Measurements from ENCODE around the gene FASN.

The FASN gene

DNA sequence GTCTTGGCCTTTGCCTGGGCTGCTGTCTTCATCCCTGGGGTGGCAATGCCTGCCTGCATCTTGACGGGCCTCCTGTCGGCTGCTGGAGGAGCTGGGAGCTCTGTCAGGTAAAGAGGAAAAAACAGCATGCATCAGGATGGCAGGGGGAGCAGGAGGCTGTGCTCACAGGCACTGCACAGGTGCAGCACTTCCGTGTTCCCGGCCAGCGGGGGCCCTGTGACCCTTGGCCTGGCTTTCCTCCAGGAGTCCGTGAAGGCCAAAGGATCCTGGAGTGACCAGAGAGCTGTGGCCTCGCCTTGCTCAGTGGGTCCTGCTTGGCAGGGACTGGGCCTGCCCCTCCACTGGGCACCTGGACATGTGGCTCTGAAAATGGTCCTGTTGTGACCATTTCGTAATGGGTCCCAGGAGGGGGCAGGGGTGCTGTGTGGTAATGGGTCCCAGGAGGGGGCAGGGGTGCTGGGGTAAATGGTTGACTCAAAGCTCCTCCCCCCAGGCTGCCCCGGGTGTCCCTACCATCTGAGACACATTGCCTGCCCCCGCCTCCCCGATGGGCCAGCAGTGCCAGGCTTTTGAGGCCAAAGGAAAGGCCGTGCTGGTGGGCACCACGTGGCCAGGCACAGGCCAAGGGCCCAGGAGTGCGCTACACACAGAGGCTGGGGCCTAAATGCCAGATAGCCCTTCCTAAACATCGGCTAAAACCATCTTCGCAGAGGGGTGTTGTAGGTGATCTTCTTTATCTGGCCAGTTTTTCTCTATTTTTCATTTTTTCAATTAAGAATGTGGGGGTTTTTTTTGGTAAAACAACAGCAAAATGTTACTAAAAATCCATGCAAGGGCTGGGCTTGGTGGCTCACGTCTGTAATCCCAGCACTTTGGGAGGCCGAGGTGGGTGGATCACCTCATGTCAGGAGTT, 4.0 kb upstream of the FASN start:
- DNase-seq (ENCODE audit: low spot score) = no peak

- no peak for DNase-seq (ENCODE audit: low spot score)
Measured at GRCh38 chr17:82101301-82101715, 3.3 kb upstream of the FASN start.

DNA sequence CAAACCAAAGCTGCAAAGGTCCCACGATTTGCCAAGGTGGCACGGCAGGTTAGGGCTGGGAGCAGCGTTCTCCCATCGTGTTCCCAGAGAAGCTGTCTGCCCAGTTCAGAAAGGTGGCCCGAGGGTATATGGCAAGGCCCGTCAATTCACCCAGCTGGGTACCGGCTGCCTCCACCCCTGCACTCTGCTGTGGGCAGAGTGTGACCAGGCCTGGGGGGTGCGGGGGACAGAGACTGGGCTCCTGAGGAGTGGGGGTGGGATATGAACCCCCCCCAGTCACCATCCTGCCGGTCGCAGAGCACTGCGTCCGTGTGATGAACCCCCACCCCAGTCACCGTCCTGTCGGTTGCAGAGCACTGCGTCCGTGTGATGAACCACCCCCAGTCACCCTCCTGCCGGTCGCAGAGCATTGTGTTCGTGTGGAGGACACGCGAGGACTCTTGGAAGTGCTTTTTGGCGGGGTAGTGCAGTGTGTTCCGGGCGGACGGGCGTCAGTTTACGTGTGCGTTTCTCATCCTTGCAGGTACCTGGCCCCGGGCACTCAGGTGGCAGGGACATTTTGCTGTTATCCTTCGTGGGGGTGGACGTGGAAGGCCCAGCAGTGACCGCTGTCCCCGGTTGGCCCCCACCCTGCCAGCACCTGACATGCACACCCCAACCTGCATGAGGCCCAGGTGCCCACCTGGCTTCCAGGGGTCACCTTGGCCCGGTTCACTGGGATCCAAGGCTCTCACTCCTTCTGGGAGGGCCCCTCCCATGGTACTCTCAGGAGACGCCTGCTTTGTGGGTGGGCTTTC, 2.7 kb upstream of the FASN start:
- DNase-seq (ENCODE audit: low spot score) = no peak

DNA sequence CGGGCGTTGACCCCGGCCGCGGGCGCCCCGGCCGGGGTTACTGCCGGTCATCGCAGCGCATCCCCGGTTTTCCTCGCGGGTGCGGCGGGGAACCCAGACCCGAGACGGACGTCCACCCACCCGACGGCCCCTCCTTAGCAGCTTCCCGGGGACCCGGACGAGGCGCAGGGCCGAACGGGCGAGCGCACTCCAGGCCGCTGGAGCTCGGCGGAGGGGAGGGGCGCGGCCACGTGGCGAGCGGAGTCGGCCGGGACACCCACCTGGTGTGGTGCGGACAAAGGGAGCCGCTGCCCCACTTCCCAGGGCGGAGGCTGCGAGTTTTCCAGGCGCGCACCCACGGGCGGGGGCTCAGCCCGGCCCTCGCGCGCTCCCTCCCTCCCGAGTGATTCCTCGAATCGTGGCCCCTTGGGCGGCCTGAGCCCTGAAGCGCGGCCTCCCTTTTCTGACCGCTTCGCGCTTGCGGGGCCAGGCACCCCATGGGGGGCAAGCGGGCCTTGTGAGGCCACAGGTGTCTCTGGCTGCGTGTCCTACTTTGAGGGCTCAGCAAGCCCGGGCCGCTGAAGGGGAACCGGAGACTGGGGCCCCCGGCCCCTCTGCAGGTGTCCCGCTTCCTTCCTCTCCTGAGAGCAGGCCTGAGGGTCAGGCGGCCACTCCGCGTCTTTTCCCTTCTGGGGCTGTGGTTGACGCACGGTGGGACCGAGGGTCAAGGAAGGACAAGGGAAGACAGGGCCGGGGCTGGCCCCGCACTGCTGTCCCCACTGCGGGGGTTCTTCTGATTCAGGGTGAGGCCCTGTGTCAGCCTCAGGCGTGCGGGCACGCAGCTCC, 1.1 kb upstream of the FASN start:
- DNase-seq (ENCODE audit: low spot score) = no peak

DNA sequence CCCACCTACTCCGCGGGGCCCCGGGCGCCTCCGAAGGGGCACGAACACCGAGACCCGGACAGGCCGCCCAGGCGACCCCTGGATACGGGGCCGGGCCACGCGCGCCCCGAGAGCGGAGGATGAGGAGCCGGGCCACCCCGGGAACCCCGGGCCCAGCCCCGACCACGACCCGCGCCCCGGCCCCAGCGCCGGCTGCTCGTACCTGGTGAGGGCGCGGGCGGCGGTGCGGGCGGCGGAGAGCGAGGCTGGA, 192 bp downstream of the FASN start:
- no peak for DNase-seq (ENCODE audit: low spot score)

- no peak for DNase-seq (ENCODE audit: low spot score)
Measured at GRCh38 chr17:82097184-82097918, 685 bp downstream of the FASN start.

DNA sequence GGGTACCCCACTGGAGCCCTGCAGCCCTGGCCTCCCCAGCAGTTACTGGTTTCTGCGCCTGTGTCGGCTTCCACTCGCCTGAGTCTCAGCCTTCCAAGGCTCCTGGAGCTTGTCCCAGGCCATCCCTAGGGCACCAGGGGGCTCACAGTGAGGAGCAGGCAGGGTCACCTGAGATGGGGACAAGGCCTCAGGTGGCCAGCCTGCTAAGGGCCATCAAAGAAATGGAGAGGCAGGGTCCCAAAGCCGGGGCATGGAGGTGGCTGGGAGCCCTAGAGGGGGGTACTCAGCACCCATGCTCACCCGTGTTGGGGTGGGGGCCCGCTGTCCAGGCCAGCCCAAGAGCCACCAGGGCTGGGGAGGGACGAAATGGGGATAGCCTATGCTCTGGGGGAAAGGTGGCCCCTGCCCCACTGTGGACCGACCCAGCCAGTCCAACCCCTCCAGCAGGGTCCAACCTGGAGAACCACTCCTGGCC, 1.3 kb downstream of the FASN start:
- DNase-seq (ENCODE audit: low spot score) = no peak

GRCh38 chr17:82095777-82096708, 2.0 kb downstream of the FASN start:
- no peak for DNase-seq (ENCODE audit: low spot score)

DNA sequence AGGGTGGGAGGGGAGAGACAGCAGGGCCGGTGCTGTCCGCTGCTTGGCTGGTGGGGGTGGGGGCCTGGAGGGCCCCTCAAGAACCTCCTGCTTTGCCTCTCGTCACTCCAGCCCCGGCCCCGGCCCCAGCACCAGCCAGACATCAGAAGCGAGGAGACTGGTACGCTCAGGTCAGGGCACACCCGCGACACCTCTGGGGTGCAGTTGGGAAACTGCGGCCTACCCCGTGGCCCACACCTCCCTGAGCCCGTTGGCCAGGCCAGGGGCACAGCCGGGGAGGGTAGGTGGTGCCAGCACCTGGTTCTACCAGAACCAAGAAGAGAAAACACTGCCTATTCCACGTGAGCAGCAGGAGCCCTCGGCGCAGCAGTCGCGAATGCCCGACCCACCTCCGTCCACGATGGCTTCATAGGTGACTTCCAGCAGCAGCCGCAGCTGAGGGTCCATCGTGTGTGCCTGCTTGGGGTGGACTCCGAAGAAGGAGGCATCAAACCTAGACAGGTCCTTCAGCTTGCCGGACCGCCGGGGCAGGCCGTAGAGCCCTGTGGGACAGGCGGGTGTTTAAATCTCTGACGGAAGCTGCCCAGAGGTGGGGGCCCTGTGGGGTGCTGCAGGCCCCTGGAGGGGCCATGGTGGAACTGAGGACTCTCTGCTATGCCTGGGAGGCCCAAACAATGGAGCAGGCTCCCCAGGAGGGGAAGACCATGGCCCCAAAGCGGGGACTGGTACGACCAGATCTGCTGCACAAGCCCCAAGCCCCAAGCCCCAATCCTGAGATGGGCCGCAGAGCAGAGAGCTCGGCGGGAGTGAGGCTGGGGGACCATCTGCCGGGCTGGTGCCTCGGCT, 2.9 kb downstream of the FASN start:
- no peak for DNase-seq (ENCODE audit: low spot score)

- DNase-seq (ENCODE audit: low spot score) = no peak
Measured at GRCh38 chr17:82092995-82093751, 4.9 kb downstream of the FASN start.

GRCh38 chr17:82092628-82092994, 5.4 kb downstream of the FASN start:
- no peak for DNase-seq (ENCODE audit: low spot score)

DNA sequence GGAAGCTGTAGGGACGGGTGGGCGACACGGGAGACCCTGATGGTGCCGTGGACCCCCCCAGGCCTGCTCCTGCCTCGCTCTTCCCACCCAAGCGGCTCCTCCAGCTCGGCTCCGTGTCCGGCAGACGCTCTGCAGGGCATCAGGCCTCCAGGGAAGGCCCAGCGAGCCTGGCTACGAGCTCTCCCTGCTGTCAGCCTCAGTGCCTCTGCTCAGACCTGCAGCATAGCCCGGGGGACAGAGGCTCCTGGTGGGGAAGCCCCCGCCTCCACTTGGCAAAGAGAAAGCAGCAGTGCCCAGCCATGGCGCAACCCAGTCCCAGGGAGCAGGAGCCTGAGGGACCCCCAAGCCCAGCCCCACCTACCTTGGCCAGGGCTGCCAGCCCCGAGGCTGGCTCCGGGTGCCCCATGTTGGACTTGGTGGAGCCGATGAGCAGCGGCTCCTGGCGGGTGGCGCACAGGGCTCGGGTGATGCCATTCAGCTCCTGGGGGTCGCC, 5.9 kb downstream of the FASN start:
- DNase-seq (ENCODE audit: low spot score) = no peak

DNA sequence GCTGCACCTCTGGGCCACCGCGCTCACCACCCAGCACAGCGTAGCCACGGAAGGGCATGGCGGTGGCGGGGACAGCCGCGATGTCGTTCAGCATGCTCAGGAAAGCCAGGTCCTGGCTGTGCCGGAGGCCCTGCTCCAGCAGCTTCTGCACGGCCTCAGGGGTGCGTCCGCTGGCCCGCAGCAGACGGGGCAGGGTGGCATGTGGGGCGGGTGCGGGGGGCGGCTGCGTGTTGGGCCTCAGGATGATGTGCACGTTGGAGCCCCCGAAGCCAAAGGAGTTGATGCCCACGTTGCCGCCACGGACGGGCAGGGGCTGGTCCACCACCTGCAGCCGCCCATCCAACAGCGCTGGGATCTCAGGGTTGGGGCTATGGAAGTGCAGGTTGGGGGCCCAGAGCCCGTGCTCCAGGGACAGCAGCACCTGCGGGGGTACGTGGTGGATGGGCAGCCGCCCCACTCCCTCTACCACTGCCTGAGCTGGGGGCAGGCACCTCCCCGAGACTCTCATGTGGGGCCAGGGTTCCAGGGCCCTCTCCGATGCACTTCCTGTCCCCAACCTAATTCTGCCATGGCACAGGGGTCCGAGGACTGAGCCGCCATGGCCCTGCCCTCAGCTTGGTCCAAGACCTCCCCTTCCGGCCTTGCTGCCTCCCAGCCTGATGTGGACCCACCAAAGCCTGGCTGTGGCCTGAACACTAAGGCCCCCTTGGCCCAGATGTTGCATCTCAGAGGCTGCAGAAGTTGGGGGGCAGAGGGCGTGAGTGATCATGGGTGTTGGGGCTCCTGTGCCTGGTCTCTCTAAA, 6.6 kb downstream of the FASN start:
- DNase-seq (ENCODE audit: low spot score) = no peak

DNA sequence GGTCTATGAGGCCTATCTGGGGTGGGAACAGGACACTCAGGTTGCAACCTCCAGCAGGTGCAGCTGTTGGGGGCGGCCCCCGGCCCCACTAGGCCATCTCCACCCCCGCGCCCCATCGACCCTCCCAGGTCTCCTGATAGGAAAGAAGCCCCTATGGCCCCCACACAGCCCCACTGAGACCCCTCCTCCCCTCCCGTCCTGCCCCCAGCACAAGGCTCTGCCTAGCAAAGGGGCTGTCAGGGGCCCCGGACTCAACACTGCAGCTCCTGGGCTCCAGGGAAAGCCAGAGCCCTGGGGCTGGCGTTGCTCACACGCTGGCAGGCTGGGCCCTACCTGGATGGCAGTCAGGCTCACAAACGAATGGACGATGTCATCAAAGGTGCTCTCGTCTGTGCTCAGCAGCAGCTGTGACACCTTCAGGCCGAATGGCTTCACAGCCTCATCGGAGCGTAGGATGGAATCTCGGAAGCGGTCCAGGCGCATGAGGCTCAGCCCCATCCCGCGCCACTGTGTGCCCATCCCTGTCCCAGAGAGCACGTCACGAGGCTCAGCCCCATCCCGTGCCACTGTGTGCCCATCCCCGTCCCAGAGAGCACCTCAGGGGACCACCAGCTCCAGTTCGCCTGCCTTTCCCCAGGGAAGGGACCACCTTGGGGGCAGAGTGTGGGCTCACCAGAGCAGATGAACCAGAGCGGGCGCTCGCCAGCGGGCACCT, 7.3 kb downstream of the FASN start:
- DNase-seq (ENCODE audit: low spot score) = no peak

DNA sequence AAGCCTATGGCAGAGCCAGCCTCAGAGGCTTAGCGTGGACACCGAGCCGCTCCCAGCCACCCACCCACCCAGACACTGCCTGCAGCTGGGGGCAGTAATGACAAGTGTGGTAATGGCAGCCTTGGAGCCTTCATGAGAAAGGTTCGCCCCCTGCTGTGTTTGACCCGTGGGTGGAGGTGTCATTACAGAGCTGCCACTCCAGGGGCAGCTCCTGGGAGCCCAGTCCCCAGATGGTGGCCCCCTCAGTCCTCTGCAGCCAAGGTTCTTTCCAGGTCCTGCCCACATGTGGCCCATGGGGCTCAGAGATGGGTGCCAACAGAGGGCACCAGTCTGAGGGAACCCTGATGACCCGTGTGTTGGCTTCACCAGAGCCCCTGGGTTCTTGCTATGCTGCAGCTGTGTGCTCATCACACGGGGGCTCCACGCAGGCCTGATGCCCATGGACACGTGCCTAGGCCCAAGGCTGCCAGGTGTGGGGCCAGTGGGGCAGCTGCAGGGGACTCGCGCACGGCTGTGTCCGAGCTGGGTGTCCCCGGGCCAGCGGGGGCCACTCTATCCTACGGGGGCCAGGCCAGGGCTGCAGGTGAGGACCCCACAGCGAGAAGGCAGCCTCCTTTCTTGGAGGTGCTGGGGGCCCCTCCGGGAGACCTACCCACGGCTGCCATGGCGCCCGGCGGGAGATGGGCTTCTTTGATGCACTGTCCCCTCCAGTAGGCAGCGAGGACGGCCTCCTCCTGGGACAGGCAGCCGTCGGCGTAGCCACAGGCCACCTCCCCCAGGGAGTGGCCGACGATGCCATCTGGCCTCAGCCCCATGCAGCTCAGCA, 8.1 kb downstream of the FASN start:
- DNase-seq (ENCODE audit: low spot score) = no peak

Measured in left forelimb (tissue), 1 donor.